Stimulated activated CD4-positive, alpha-beta T cell treated with anti-CD3 and anti-CD28 coated beads, Interleukin-1b, Interleukin-23, amount 100 ng/mL, for 1 hour (primary cell): ENCODE measurements around the gene ANKRD66.

Experiments used
- DNase-seq, 2 donors: peaks; one replicate each; pipeline ENCODE4 v3.0.0-alpha.2; 2020; ENCODE audit warnings: low read depth in 2 of 2

Gene ANKRD66

DNA sequence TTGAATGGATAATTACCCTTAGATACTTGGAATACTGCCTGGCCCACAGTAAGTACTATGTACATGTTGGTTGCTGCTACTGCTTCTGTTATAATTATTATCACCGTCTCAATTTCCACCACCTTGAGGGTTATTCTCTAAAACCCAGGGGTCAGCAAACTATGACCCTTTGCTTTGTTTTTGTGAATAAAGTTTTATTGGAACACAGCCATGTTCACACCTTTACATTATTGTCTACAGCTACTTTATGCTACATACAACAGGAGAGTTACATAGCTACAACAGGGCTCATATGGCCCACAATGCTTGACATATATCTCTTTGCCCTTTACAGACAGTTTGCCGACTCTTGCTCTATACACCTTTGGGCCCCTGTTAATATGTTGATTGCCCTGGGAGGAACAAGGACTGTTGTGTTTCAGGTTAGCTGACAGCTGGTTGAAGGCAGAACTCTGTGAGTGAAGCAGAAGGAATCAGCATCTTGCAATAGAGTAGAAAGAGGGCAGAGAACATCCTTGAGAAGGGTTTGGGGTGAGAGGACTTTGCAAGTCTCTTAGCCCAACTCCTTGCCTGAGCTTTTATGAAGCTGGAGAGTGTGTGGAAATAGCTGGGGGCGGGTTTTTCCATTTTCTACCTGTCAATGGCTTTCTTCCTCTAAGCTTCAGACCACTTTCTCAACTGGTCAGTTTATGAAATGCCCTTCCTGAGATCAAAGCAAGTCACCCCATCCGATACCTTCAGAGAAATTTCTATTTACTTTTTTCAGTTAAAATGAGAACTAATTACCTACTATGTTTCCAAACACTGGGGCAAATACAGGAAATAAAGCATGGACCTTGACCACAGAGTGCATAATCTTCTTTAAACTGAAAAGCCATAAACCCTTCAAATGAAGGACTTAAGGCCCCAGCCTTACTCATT lies 43.0 kb downstream of the ANKRD66 start:
- DNase-seq, result no peak

GRCh38 chr6:46790355-46790874 lies 43.7 kb downstream of the ANKRD66 start:
- no peak for DNase-seq

DNA sequence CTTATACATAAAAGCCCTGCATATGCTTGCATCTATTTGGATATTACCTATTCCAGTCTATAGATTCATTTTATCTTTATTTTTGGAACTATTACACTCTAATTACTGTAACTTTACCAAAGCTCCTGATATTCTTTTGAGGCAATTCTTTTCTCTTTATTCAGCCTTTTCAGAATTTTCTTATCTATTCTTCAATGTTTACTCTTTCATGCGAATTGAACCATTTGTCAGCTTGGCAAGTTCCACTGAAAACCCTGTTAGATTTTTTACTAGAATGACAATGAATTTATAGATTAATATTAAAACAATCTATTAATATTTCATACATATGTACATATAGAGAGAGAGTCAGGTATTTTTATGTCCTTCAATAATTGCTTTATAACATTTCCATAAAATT lies 45.9 kb downstream of the ANKRD66 start:
- no peak for DNase-seq

- DNase-seq, result no peak
Measured at GRCh38 chr6:46793138-46793537, 46.4 kb downstream of the ANKRD66 start, which contains the start of gene MEP1A. Gene MEP1A (plus strand): TSS chr6:46793389. CDS start chr6:46793399, 10 bp downstream.

DNA sequence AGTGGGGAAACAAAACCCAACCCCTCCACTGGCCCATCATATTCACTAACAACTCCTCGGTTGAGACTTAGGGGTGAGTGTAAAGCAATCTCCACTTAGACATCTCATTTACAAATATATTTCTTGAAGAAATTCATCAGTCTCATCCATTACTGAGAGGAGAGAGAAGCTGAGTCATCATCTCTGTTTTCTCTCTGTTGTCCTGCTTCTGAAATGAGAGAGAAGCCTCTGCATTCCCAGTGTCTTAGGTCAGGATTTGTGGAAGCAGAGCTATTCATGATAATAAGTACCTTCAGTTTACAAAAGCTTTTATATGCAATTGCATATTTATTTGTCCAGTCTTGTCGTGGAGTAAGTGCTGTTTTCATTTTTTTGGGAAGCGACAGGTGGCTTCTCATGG lies 47.3 kb downstream of the ANKRD66 start:
- DNase-seq, result no peak

GRCh38 chr6:46795816-46796215 lies 49.1 kb downstream of the ANKRD66 start:
- DNase-seq, result no peak

DNA sequence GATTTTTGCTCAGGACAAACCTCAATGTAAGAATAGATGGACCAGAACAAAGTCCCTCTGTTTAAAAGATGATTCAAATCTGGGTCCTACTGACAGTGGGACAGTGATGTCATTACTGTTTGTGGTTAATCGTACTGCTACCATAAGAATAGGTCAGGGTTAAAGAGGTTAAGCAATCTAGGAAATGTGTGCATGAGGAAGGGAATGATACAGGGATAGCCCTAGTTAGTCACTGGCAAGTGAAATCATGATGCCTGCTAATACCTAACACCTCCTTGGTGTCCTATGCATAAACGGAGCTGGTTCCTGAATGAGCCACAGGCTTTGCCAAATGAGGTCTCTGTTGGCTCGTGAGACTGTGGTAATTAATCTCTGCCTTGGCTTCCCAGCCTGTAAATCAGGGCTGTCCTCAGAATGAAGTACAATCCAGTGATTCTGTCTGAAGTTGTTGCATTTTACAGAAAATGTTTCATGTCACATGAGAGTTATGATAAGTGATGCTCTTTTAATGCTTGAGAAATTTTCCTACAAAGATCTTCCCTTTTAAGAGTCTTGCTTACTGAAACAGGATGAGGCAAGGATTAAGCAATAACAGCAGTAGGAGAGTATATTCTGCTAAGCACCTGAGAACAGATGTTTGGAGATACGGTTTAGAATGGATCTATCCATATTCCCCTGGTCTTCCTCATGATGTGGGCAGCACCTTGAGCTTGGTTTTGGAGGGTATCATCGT lies 50.3 kb downstream of the ANKRD66 start:
- DNase-seq, result no peak

DNA sequence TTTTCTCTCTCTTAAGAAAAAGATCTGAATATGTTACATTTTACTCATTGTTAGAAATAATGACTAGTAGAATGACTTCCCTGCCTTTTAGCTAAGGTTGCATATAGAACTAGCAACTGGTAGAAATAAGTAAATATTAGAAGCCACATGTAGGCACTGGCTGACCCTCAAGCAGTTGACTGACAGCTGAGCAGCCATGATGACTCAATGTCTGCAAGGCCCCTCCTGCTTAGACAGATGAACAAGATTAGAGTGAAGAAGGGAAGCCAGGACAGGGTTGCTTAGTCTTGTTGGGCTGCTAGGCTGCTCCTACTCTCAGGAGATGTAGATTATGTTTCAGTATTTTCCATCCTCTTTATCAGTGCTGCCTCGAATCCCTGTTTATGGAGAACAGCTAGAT lies 52.9 kb downstream of the ANKRD66 start:
- DNase-seq, result no peak

DNA sequence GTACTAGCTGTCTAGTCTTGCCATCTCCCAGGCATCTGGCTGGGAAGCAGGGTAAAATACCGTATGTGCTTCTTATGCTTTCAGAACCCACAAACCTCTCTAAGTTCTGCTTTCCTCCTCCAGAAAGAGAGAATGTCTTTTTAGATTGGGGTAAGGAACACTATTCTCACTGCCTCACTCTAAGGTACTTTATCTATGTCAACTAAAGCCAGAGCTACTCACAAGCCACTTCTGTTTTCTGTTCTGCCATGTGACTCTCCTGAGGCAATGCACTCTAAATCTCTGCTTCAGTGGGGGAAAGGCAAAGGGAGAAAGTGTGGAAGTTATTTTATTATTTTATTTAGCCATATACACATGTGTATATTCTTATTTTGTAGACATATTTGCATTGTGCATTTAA lies 62.1 kb downstream of the ANKRD66 start:
- no peak for DNase-seq
